Immature natural killer cell (primary cell): ENCODE results near the gene SEMA6B. TPM values are rescaled to one million over a fixed set of nuclear protein-coding genes. Genes with fewer than 3 reads are reported as not detected.

Experiments used
- DNase-seq, 3 donors: peaks; one replicate each; pipeline ENCODE4 v3.0.0; 2022; ENCODE audit warnings: mixed read lengths in 1 of 3
- H3K27ac Mint-ChIP-seq, 6 donors: one replicate each; pipeline ENCODE4 v1.8.0; 2020; ENCODE audit warnings: mixed read lengths in 6 of 6, mild to moderate bottlenecking in 5 of 6, inconsistent platforms in 4 of 6, moderate library complexity in 3 of 6
- H3K27me3 Mint-ChIP-seq, 3 donors: one replicate each; pipeline ENCODE4 v1.8.0; 2020 to 2021; ENCODE audit warnings: low read depth in 3 of 3, mild to moderate bottlenecking in 3 of 3, mixed read lengths in 3 of 3, moderate library complexity in 3 of 3, inconsistent platforms in 1 of 3
- H3K36me3 Mint-ChIP-seq, 3 donors: one replicate each; pipeline ENCODE4 v1.8.0; 2020; ENCODE audit warnings: mixed read lengths in 3 of 3, inconsistent platforms in 2 of 3, mild to moderate bottlenecking in 2 of 3
- H3K4me1 Mint-ChIP-seq, 2 donors: one replicate each; pipeline ENCODE4 v1.8.0; 2020; ENCODE audit warnings: inconsistent platforms in 2 of 2, mild to moderate bottlenecking in 2 of 2, mixed read lengths in 2 of 2, moderate library complexity in 1 of 2
- H3K4me3 Mint-ChIP-seq, 5 donors: one replicate each; pipeline ENCODE4 v1.8.0; 2020; ENCODE audit warnings: mild to moderate bottlenecking in 5 of 5, mixed read lengths in 5 of 5, inconsistent platforms in 3 of 5, moderate library complexity in 3 of 5
- H3K9me3 Mint-ChIP-seq, 6 donors: one replicate each; pipeline ENCODE4 v1.8.0; 2020; ENCODE audit warnings: mild to moderate bottlenecking in 6 of 6, mixed read lengths in 6 of 6, inconsistent platforms in 4 of 6, moderate library complexity in 3 of 6
- polyA plus RNA-seq, 3 donors: library from polyadenylated mRNA; unstranded; fragments of 300-500 nt; fragmentation: Illumina TruSeq; gene quantifications; one replicate each; pipeline ENCODE4 v1.2.3, GENCODE V29; 2021

The SEMA6B gene
- polyA plus RNA-seq, 3 donors from 2014 or later = not detected

GRCh38 chr19:4493929-4494690 lies 65.4 kb downstream of the SEMA6B start:
- Mint-ChIP-seq H3K9me3 (no peaks in the 10 kb centered on the region), H3K27ac (no peak overlapping the region), H3K27me3 (peaks cover 0 to 2% (median 0%) of the 10 kb centered on the region in 3 donors), H3K36me3 (peaks cover 4 to 8% (median 7%) of the 10 kb centered on the region in 3 donors), H3K4me3 (no peak overlapping the region), H3K4me1 (no peaks in the 10 kb centered on the region)
- no peak for DNase-seq

DNA sequence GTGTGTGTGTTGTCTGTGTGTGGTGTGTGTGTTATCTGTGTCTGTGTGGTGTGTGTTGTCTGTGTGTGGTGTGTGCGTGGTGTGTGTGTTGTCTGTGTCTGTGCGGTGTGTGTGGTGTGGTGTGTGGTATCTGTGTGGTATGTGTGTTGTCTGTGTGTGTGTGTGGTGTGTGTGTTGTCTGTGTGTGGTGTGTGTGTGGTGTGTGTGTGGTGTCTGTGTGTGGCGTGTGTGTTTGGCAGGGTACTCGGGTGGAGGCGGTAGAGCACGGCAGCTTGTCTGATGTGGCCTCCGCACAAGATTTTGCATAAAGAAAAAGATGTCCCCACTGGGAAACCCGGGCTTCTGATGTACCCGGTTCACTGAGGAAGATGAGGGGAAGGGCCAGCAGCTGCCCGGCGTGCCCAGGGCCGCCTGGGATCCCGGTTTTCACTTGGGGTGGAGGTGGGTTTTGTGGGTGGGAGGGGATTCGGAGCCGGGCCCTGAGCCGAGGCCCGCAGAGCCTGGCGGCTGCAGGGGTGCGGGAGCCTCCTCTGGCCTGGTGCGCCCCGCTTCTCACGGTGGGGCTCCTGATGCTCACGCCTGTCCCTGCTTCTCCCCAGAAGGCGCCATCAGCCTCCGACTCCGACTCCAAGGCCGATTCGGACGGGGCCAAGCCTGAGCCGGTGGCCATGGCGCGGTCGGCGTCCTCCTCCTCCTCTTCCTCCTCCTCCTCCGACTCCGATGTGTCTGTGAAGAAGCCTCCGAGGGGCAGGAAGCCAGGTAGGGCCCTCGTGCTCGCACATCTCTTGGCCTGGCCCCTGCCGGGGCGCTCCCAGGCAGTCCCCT lies 66.2 kb downstream of the SEMA6B start:
- peaks cover 0 to 2% (median 0%) of the 10 kb centered on the region in 3 donors for H3K27me3 Mint-ChIP-seq
- no peaks in the 10 kb centered on the region for H3K9me3 Mint-ChIP-seq
- H3K4me3 Mint-ChIP-seq = no peak overlapping the region
- no peak overlapping the region for H3K27ac Mint-ChIP-seq
- no peaks in the 10 kb centered on the region for H3K4me1 Mint-ChIP-seq
- DNase-seq = no peak
- H3K36me3 Mint-ChIP-seq = peaks cover 4 to 8% (median 7%) of the 10 kb centered on the region in 3 donors

Other genes starting within 250 kb of the SEMA6B start
- 1 to 10 TPM in 1 of 3 donors, under 1 TPM in 1, not detected in 1; 0.89 to 4.2 TPM for gene STAP2, start 220.9 kb downstream of the SEMA6B start, polyA plus RNA-seq
- gene MPND, start 216.1 kb downstream of the SEMA6B start, polyA plus RNA-seq = 10 to 100 TPM in 2 of 3 donors, 1 to 10 TPM in 1; 9.0 to 13.4 (median 11.3) TPM
- 10 to 100 TPM; 13.8 to 24.6 (median 18.4) TPM for gene SH3GL1, start 159.1 kb downstream of the SEMA6B start, polyA plus RNA-seq
- gene CHAF1A, start 157.0 kb downstream of the SEMA6B start, polyA plus RNA-seq = 1 to 10 TPM; 1.5 to 8.5 (median 2.9) TPM
- gene UBXN6, start 101.9 kb downstream of the SEMA6B start, polyA plus RNA-seq = 1 to 10 TPM; 4.7 to 8.3 (median 6.3) TPM
- gene HDGFL2, start 87.4 kb downstream of the SEMA6B start, polyA plus RNA-seq = 10 to 100 TPM in 2 of 3 donors, 1 to 10 TPM in 1; 7.3 to 32.5 (median 16.1) TPM
- under 1 TPM in 2 of 3 donors, not detected in 1; 0.03 to 0.20 TPM for gene PLIN4, start 41.2 kb downstream of the SEMA6B start, polyA plus RNA-seq
- gene PLIN5, start 24.5 kb downstream of the SEMA6B start, polyA plus RNA-seq = not detected
- not detected for gene LRG1, start 19.6 kb downstream of the SEMA6B start, polyA plus RNA-seq
- 10 to 100 TPM in 1 of 3 donors, 1 to 10 TPM in 2; 2.4 to 14.1 (median 5.2) TPM for gene TNFAIP8L1, start 79.8 kb upstream of the SEMA6B start, polyA plus RNA-seq
- 100 to 1,000 TPM; 207 to 245 (median 233) TPM for gene MYDGF, start 110.7 kb upstream of the SEMA6B start, polyA plus RNA-seq
- 10 to 100 TPM; 17.8 to 81.6 (median 25.0) TPM for gene DPP9, start 164.2 kb upstream of the SEMA6B start, polyA plus RNA-seq
- 1 to 10 TPM in 2 of 3 donors, under 1 TPM in 1; 0.80 to 5.2 (median 2.2) TPM for gene FEM1A, start 232.1 kb upstream of the SEMA6B start, polyA plus RNA-seq